K562 (cell line): ENCODE results near the gene CTNNBL1.

Experiments
- CREB1 ChIP-seq, 2 experiments: sonication (generic) in 1 of 2; formaldehyde crosslinking in 1 of 2; IDR thresholded peaks; 2 replicates each; pipeline versions ENCODE4 v1.6.1 to v1.8.0; 2012 to 2022; ENCODE audit warnings: inconsistent platforms in 1 of 2, mild to moderate bottlenecking in 1 of 2, missing genetic modification reagents in 1 of 2, moderate library complexity in 1 of 2
- FOXP4 ChIP-seq: sonication (generic); formaldehyde crosslinking; IDR thresholded peaks from 2 replicates; pipeline ENCODE4 v1.8.0; 2022; ENCODE audit warnings: mild to moderate bottlenecking, missing genetic modification reagents, borderline replicate concordance
- HDAC2 ChIP-seq: fragments of 450-650 bp; IDR thresholded peaks from 2 replicates; pipeline ENCODE4 v1.6.1; 2016; ENCODE audit warnings: mild to moderate bottlenecking
- POLR2A ChIP-seq: fragments of 450-650 bp; conservative IDR thresholded peaks from 2 replicates; pipeline ENCODE4 v1.6.1; 2016
- POU5F1 ChIP-seq: fragments of 150-350 bp; IDR thresholded peaks from 2 replicates; pipeline ENCODE4 v1.6.1; 2014; ENCODE audit warnings: borderline replicate concordance, low read length, low read depth, mild to moderate bottlenecking; ENCODE audit not compliant: partially characterized antibody
- RAD21 ChIP-seq, 2 experiments: fragments of 250-450 bp in 1 of 2; fragments of 450-650 bp in 1 of 2; sonication (Bioruptor Pico) in 1 of 2; formaldehyde crosslinking in 1 of 2; IDR thresholded peaks in 1 of 2; conservative IDR thresholded peaks in 1 of 2; 2 replicates each; pipeline versions ENCODE4 v1.4.0 to v1.8.0; 2020 to 2022; ENCODE audit warnings: mild to moderate bottlenecking in 2 of 2, moderate library complexity in 1 of 2
- RBBP5 ChIP-seq: fragments of 200-600 bp; sonication (generic); IDR thresholded peaks from 2 replicates; pipeline ENCODE4 v1.6.1; 2012; ENCODE audit warnings: borderline replicate concordance, mild to moderate bottlenecking, low read length, control low read depth, inconsistent platforms; ENCODE audit not compliant: insufficient read depth, poor library complexity, severe bottlenecking
- RFX5 ChIP-seq: IDR thresholded peaks from 2 replicates; pipeline ENCODE4 v1.6.1; 2011; ENCODE audit warnings: low read depth, mild to moderate bottlenecking, improper control_type of control experiment, low read length
- TCF7 ChIP-seq: sonication (generic); IDR thresholded peaks from 2 replicates; pipeline ENCODE4 v1.6.1; 2016; ENCODE audit warnings: antibody characterized with exemption, borderline replicate concordance
- TCF7L2 ChIP-seq: fragments of 150-350 bp; IDR thresholded peaks from 2 replicates; pipeline ENCODE4 v1.6.1; 2016; ENCODE audit warnings: low read depth, mild to moderate bottlenecking, low read length, moderate library complexity
- TFAP4 ChIP-seq: sonication (generic); formaldehyde crosslinking; IDR thresholded peaks from 2 replicates; pipeline ENCODE4 v1.8.0; 2022; ENCODE audit warnings: missing genetic modification reagents, mild to moderate bottlenecking, moderate library complexity, borderline replicate concordance
- ZZZ3 ChIP-seq: fragments of 450-650 bp; IDR thresholded peaks from 2 replicates; pipeline ENCODE4 v1.6.1; 2016; ENCODE audit warnings: antibody characterized with exemption, mild to moderate bottlenecking, moderate library complexity
- TF ChIP-seq, protein P1 (sequence below), 3 experiments: IDR thresholded peaks in 2 of 3; conservative IDR thresholded peaks in 1 of 3; 2 replicates each; pipeline ENCODE4 v1.5.1; 2011 to 2012; ENCODE audit warnings: low read length in 3 of 3, mild to moderate bottlenecking in 3 of 3, control low read depth in 2 of 3, improper control_type of control experiment in 1 of 3, inconsistent platforms in 1 of 3, low read depth in 1 of 3, mixed read lengths in 1 of 3, moderate library complexity in 1 of 3; ENCODE audit not compliant: insufficient read depth in 2 of 3
- TF ChIP-seq, protein P2 (sequence below): fragments of 250-450 bp; sonication (Bioruptor Pico); IDR thresholded peaks from 2 replicates; pipeline ENCODE4 v1.4.0; 2020; ENCODE audit warnings: mild to moderate bottlenecking

- TF ChIP-seq RBBP5 (no peak), CREB1 (IDR thresholded peaks at IDR 0.05) (no peak), CREB1 (CRISPR knock-in tag; IDR thresholded peaks at IDR 0.05) (no peak), RFX5 (no peak), RAD21 (CRISPR knock-in tag; conservative IDR thresholded peaks at IDR 0.05 in 1 of 2, IDR thresholded peaks at IDR 0.05 in 1 of 2) (no peak), FOXP4 (CRISPR knock-in tag) (no peak), ZZZ3 (no peak), TCF7 (no peak), HDAC2 (no peak), TFAP4 (CRISPR knock-in tag) (no peak), POLR2A (no peak), POU5F1 (no peak), TCF7L2 (no peak)
- TF ChIP-seq, protein P1, sequence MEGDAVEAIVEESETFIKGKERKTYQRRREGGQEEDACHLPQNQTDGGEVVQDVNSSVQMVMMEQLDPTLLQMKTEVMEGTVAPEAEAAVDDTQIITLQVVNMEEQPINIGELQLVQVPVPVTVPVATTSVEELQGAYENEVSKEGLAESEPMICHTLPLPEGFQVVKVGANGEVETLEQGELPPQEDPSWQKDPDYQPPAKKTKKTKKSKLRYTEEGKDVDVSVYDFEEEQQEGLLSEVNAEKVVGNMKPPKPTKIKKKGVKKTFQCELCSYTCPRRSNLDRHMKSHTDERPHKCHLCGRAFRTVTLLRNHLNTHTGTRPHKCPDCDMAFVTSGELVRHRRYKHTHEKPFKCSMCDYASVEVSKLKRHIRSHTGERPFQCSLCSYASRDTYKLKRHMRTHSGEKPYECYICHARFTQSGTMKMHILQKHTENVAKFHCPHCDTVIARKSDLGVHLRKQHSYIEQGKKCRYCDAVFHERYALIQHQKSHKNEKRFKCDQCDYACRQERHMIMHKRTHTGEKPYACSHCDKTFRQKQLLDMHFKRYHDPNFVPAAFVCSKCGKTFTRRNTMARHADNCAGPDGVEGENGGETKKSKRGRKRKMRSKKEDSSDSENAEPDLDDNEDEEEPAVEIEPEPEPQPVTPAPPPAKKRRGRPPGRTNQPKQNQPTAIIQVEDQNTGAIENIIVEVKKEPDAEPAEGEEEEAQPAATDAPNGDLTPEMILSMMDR (IDR thresholded peaks at IDR 0.05 in 2 of 3, conservative IDR thresholded peaks at IDR 0.05 in 1 of 3; ENCODE audit: insufficient read depth in 2 of 3, low read depth in 1 of 3, low read length in 3 of 3), result no peak
- TF ChIP-seq, protein P2, sequence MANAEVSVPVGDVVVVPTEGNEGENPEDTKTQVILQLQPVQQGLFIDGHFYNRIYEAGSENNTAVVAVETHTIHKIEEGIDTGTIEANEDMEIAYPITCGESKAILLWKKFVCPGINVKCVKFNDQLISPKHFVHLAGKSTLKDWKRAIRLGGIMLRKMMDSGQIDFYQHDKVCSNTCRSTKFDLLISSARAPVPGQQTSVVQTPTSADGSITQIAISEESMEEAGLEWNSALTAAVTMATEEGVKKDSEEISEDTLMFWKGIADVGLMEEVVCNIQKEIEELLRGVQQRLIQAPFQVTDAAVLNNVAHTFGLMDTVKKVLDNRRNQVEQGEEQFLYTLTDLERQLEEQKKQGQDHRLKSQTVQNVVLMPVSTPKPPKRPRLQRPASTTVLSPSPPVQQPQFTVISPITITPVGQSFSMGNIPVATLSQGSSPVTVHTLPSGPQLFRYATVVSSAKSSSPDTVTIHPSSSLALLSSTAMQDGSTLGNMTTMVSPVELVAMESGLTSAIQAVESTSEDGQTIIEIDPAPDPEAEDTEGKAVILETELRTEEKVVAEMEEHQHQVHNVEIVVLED, result no peak
Observed at GRCh38 chr20:37864298-37864697, 170.5 kb downstream of the CTNNBL1 start.
